Left renal cortex interstitium (tissue), 4 donors: Measurements from ENCODE around the gene MICB. TPM values are rescaled to one million over a fixed set of nuclear protein-coding genes. Genes with fewer than 3 reads are reported as not detected.

Experiments used
- DNase-seq, 4 donors: peaks; one replicate each; pipeline ENCODE4 v3.0.0-alpha.2; 2013; ENCODE audit warnings: low read depth in 4 of 4, low spot score in 2 of 4, missing footprints in 1 of 4
- polyA plus RNA-seq, 4 donors: library from polyadenylated mRNA; unstranded; fragments of 120-200 nt; gene quantifications; one replicate each; pipeline ENCODE4 v1.2.1, GENCODE V29; 2013; ENCODE audit not compliant: insufficient read length in 4 of 4

The MICB gene
- polyA plus RNA-seq, 4 donors, result 0.45 to 1.8 (median 0.88) TPM

GRCh38 chr6:31559606-31559957, 61.6 kb downstream of the MICB start:
- DNase-seq, result no peak

- no peak for DNase-seq
Observed at GRCh38 chr6:31559958-31560696, 62.2 kb downstream of the MICB start.

GRCh38 chr6:31560697-31561058, 62.7 kb downstream of the MICB start:
- DNase-seq, result no peak

Other genes with a start within 250 kb of the MICB start
- 100 to 1,000 TPM in 2 of 4 donors, 10 to 100 TPM in 2; 63.5 to 225 (median 116) TPM for gene HLA-C, start 226.1 kb upstream of the MICB start, polyA plus RNA-seq
- gene HLA-B, start 141.0 kb upstream of the MICB start, polyA plus RNA-seq, result 100 to 1,000 TPM; 118 to 163 (median 137) TPM
- 10 to 100 TPM in 1 of 4 donors, 1 to 10 TPM in 3; 3.6 to 10.9 (median 8.0) TPM for gene MICA, start 94.5 kb upstream of the MICB start, polyA plus RNA-seq
- 10 to 100 TPM; 15.4 to 24.2 (median 18.0) TPM for gene MCCD1, start 30.8 kb downstream of the MICB start, polyA plus RNA-seq
- 100 to 1,000 TPM; 462 to 709 (median 569) TPM for gene DDX39B, start 43.9 kb downstream of the MICB start, polyA plus RNA-seq
- 10 to 100 TPM in 1 of 4 donors, 1 to 10 TPM in 3; 6.4 to 10.5 (median 6.5) TPM for gene ATP6V1G2, start 48.5 kb downstream of the MICB start, polyA plus RNA-seq
- 10 to 100 TPM; 18.4 to 29.0 (median 25.5) TPM for gene NFKBIL1, start 49.5 kb downstream of the MICB start, polyA plus RNA-seq
- under 1 TPM; 0.24 to 0.39 (median 0.31) TPM for gene LTA, start 74.1 kb downstream of the MICB start, polyA plus RNA-seq
- under 1 TPM in 1 of 4 donors, not detected in 3; 0.49 TPM for gene TNF, start 77.4 kb downstream of the MICB start, polyA plus RNA-seq
- 1 to 10 TPM in 3 of 4 donors, under 1 TPM in 1; 0.88 to 2.3 (median 2.0) TPM for gene LTB, start 84.3 kb downstream of the MICB start, polyA plus RNA-seq
- gene LST1, start 88.1 kb downstream of the MICB start, polyA plus RNA-seq, result 1 to 10 TPM; 4.2 to 6.2 (median 5.0) TPM
- under 1 TPM in 3 of 4 donors, not detected in 1; 0.16 to 0.52 (median 0.25) TPM for gene NCR3, start 94.9 kb downstream of the MICB start, polyA plus RNA-seq
- gene AIF1, start 117.1 kb downstream of the MICB start, polyA plus RNA-seq, result 10 to 100 TPM; 61.0 to 92.7 (median 73.5) TPM
- 100 to 1,000 TPM; 129 to 238 (median 197) TPM for gene PRRC2A, start 122.6 kb downstream of the MICB start, polyA plus RNA-seq
- 100 to 1,000 TPM; 218 to 274 (median 261) TPM for gene BAG6, start 154.5 kb downstream of the MICB start, polyA plus RNA-seq
- gene APOM, start 157.7 kb downstream of the MICB start, polyA plus RNA-seq, result 100 to 1,000 TPM in 3 of 4 donors, 10 to 100 TPM in 1; 89.9 to 124 (median 104) TPM
- 10 to 100 TPM; 17.9 to 24.3 (median 21.4) TPM for gene C6orf47, start 162.6 kb downstream of the MICB start, polyA plus RNA-seq
- gene GPANK1, start 166.9 kb downstream of the MICB start, polyA plus RNA-seq, result 10 to 100 TPM; 25.2 to 33.9 (median 29.5) TPM
- gene CSNK2B, start 167.9 kb downstream of the MICB start, polyA plus RNA-seq, result 100 to 1,000 TPM; 224 to 234 (median 228) TPM
- 10 to 100 TPM in 3 of 4 donors, 1 to 10 TPM in 1; 9.0 to 37.0 (median 19.2) TPM for gene LY6G5B, start 171.8 kb downstream of the MICB start, polyA plus RNA-seq
- 1 to 10 TPM; 2.4 to 5.6 (median 3.0) TPM for gene LY6G5C, start 182.9 kb downstream of the MICB start, polyA plus RNA-seq
- gene ABHD16A, start 205.2 kb downstream of the MICB start, polyA plus RNA-seq, result 10 to 100 TPM; 54.3 to 74.8 (median 61.5) TPM
- gene LY6G6F, start 208.7 kb downstream of the MICB start, polyA plus RNA-seq, result under 1 TPM; 0.21 to 0.81 (median 0.57) TPM
- under 1 TPM in 1 of 4 donors, not detected in 3; 0.65 TPM for gene LY6G6D, start 217.2 kb downstream of the MICB start, polyA plus RNA-seq
- gene LY6G6C, start 223.6 kb downstream of the MICB start, polyA plus RNA-seq, result 1 to 10 TPM in 1 of 4 donors, under 1 TPM in 2, not detected in 1; 0.32 to 1.4 (median 0.47) TPM
- 1 to 10 TPM in 3 of 4 donors, under 1 TPM in 1; 0.72 to 2.4 (median 1.5) TPM for gene MPIG6B, start 225.2 kb downstream of the MICB start, polyA plus RNA-seq
- gene DDAH2, start 231.2 kb downstream of the MICB start, polyA plus RNA-seq, result 100 to 1,000 TPM; 163 to 243 (median 200) TPM
- gene CLIC1, start 238.4 kb downstream of the MICB start, polyA plus RNA-seq, result 100 to 1,000 TPM; 251 to 323 (median 297) TPM
- 10 to 100 TPM; 13.1 to 58.4 (median 30.9) TPM for gene MSH5, start 241.9 kb downstream of the MICB start, polyA plus RNA-seq